ENCODE measurements around the gene DHRS7B.

- no peak for TF ChIP-seq CTCF (IDR thresholded peaks at IDR 0.05)
- TF ChIP-seq ZFX (IDR thresholded peaks at IDR 0.05; ENCODE audit: borderline replicate concordance), result no peak
Measured at GRCh38 chr17:21149621-21150020, 22.9 kb downstream of the DHRS7B start.

Measured in 22Rv1 (cell line).